Brain pericyte (primary cell): ENCODE data around the gene ADCK2.
"Not testable (repeated sequence)": the region's sequence is repeated elsewhere in the genome, so short reads cannot be mapped to it uniquely, and the experiment has no call there.

Experiments
- DNase-seq: peaks from one replicate; pipeline ENCODE4 v3.0.0-alpha.2; 2012; ENCODE audit warnings: low read depth, low spot score

Gene ADCK2

DNA sequence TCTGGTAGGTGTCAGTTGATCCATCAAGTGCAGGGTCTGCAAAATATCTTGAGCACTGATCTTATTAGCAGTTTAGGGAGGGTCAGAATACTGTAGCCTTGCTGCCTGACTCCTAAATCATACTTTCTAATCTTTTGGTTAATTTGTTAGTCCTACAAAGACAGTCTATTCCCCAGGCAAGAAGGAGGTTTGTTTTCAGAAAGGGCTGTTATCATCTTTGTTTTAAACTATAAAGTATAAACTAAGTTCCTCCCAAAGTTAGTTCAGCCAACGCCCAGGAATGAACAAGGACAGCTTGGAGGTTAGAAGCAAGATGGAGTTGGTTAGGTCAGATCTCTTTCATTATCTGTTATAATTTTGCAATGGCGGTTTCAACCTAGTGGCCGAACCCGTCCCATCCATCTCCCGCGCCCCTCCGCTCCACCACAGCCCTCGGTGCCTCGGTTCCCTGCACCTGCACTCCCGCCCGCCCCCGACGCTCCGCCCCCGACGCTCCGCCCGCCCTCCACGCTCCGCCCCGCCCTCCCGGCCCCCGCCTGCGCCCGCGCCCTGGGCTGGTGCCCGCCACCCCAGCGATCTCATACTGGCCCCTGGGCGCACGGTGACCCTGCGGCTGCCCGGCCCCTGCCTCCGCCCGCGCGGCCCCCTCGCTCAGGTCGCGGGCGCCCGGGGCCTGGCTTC, at the start of gene ADCK2:
Gene ADCK2, plus strand, starts transcription at position 564 of the 681 bp plus-strand sequence. CDS start 386 bp downstream, outside the sequence.
- DNase-seq, result no peak

DNA sequence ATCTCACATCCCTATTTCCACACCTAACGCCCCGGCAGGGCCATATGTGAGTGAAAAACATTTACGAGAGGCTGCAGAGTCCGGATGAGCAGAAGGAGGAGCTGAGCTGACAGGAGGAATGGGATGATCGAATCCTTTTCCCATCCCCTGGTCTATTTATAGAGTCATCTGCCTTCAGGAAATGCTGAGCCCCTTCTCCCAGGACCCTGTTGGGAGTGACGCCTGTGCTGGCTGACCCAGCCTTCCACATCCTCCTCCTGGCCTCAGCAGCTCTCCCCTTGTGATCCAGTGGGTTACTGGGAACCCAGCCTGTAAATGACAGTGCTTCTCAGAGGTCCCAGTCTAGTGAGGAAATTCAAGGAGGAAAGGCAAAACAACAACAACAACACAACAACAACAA, 48.8 kb upstream of the ADCK2 start:
- peak; percentile 84 for DNase-seq

- DNase-seq, result peak; percentile 57
Observed at GRCh38 chr7:140624392-140625191, 48.2 kb upstream of the ADCK2 start.

- not testable (repeated sequence) for DNase-seq
Observed at GRCh38 chr7:140625192-140625558, 47.6 kb upstream of the ADCK2 start.

DNA sequence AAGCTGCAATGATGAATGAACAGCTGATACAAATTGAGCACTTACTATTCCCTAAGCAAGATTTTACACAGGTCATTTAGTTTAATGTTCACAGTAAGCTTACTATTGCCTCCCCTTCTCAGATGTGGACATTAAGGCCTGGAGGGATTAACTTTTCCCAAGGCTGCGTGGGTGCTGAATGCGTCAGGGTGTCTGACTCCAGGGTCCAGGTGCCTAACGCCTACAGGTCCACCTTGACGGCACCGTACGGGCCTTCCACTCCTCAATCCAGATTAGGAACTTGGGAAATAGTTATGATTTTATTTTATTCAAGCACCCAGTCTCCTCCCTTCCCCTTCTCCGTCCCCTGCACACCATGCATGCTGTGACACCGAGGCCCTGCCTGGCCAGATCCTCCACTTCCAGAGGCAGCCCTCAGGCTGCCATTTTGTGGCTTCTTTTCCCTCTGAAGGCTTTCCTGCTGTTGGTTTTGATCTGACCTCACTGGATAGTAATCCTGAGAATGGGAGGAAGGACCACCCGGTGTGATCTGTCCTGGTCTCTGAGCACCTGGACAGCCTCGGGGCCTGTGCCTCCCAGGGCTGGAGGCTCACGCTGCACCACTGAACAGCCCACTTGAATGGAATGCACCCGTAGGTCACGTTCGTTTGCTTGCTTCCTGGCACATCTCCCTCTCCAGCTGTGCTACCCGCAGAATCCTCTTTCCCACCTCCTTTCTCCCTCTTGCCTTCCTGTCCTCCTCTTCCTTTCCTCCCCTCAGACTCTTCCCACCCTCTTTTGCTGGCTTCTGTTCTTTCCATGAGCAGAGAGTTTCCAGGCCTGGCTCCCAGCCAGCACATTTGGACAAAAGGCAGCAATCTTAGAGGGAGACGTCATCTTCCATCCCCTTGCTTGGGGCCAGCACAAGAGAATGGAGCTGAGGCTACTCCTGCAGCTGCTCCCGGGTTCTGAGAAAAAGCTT, 46.6 kb upstream of the ADCK2 start:
- peak; percentile 93 for DNase-seq

DNA sequence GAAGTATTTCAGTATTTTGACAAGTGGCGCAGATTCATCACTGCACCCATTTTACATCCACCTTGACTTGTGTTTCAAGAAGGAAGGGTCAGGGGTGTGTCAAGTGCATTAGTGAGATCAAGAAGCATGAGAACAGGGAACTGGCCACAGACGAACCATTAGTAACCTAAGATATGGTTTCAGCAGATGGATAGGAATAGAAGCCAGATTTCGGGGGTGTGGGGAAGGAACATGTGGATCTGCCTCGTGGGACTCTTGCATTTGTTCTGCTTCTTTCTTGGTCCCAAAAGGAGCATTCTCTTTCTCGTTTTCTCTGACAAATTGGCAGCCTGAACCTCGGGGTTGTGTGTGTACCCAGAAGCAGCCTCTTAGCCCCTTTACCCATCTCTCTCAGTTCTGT, 41.7 kb upstream of the ADCK2 start:
- no peak for DNase-seq

DNA sequence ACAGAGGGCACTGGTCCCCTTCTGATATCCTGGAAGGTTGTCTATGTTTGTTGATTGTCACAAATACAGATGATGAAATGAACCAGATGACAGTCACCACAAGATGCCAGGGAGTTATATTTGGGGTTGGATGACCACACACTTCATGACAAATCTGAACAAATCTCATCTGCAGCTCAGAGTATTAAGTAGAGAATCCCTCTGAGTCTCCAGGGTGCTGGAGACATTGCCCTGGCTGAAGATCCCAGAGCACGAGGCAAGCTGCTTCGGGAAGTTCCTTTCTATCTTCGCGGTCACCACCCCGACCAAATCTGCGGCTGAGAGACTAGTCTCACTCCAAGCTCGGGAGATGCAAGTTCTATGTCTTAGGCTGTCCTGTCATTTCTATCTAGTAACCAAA, 41.1 kb upstream of the ADCK2 start:
- no peak for DNase-seq

DNA sequence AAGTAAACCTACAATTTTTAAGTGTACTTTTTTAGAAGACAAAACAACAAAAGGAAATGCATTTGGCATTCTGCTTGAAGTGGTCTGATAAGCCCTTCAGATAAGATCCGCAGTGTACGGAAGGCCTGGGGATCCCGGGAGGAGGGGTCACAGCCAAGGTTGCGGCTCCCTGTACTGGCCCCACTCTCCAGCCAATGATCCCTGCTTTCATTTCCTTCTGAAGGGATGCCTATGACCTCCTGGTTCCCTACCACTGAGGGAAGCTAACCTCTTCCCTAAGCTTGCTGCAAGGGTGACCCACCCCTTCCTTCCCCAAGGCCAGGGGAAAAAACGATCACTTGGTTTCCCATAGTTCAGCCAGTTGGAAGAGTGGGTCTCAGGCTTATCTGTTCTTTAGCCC, 37.4 kb upstream of the ADCK2 start:
- no peak for DNase-seq

DNA sequence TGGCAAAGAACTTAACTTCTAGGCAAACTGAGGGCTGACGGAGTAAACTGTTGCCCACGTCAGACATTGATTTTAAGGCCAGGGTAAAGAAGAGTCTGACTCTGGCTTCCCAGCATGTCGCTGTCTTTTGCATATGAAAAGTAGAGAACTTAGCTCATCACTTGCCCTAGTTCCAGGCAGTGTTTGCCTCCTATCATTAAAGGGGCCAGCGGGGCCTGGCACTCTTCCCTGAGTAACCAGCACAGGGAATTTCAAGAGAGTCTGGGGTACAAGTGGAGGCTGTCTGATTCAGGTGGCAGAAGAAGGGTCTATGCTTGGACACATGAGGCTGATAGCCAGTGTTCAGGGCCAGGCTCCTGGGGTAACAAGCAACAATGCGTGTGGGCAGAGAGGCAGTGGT, 36.9 kb upstream of the ADCK2 start:
- no peak for DNase-seq

DNA sequence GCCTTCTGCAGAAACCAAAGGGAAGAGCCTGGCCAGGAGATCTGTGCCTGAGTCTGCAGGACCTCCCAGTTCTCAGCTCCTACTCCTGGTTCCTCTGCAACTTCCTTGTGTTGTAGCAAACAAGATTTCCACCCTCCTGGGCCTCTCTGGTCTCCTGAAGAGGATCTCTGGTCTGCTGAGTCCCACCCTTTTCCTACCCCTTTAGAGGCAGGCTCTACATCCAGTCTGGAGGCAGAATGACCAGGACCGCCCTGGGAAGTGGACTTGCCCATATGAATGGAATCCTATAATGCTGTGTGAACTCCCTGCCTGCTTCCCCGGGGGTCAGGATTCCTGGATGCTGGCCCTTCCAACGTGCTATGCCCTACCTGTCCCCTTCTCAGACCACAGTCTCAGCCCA, 35.3 kb upstream of the ADCK2 start:
- DNase-seq, result no peak

DNA sequence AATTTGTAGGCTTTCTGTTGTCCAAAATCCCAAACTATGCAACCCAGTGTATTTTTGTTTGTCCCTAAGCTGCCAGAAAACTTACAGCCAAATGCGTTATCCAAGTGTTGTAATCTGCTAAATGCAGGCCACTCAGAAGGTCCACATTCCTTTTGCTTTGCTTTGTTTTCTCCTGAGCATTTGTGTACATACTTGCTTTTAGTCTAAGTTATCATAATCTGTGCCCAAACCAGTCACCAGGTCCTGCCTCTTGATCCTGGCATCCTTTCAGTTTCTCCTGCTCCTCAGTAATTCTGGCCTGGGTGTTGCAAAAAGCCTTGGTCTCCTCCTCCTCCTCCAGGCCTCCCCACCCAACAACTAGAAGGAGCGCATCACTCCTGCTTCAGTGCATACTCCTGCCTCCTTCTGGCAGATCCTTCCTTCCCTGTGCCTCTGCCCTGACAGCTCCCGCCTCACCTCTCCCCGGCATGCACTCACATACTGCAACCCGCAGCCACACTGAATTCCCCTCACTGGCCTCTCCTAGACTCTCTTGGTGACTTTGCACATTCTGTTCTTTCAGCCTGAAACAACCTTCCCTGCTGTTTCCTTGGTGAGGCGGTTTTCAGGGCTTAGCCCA, 34.5 kb upstream of the ADCK2 start:
- DNase-seq, result no peak

DNA sequence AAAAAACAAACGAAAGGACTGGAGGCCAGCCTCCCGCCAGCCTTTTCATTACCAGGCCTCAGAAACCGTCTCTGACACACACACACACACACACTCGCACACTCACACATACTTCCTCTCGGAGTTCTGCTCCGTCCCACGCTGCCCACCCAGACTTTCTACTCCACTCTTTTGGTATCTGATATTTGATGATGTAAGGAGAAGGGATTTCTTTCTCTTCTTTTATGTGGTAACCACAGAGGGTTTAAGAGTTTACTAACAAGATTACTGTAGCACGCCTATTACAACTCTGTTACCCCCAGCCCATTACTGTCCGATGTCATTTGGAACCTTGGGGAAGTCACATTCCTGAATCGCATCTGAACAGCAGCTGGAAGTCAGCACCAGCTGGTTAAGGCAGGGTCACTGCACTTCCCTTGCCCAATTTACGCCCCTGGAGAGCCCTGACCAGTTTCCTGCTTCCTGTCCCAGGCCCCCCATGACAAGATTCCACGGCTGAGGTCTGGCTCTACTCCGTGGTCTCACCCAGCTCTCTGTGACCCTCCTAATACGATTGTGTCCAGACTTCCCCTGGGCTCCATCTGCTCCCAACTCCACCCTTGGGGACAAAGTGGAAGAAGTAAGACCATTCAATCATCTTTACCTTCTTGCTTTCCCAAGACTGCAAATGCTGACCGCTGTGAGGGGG, 33.2 kb upstream of the ADCK2 start:
- DNase-seq, result no peak

- DNase-seq, result no peak
Observed at GRCh38 chr7:140640060-140640637, 32.6 kb upstream of the ADCK2 start.

- DNase-seq, result no peak
Observed at GRCh38 chr7:140640727-140641523, 31.8 kb upstream of the ADCK2 start, which contains the start of gene DENND2A. TSS of gene DENND2A (minus strand) at chr7:140640813. CDS start at chr7:140602397, 38,416 bp downstream.

DNA sequence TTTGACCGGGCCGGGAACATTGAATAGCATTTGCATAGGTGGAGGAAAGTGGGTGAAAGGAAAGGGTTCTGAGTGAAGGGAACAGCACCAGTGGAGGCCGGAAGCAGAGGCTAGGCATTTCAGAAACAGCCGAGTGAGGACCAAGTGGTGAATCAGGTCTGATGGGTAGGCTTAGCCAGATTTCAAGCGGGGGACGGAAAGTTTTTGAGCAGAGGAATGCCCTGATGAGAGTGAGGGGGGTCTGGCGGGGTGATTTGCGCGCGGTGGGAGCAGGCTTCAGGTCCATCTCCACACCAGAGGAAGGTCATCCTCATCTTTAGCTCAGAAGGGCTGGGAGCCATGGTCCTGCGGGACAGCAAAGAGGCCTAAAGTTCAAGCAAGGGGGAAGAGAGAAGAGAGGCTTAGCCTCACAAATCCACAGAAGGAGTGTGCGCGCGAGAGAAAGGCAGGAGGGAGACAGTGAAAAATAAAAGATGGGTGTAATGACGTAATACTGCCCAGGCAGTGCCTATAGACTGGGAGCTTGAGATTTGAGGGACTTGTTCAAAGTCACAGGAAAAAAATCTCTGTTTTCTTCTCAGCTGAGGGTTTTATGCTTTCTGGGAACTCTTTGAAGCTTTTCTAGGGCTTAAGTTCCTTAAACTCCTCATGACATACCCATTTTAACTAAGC, 31.1 kb upstream of the ADCK2 start:
- DNase-seq, result no peak

DNA sequence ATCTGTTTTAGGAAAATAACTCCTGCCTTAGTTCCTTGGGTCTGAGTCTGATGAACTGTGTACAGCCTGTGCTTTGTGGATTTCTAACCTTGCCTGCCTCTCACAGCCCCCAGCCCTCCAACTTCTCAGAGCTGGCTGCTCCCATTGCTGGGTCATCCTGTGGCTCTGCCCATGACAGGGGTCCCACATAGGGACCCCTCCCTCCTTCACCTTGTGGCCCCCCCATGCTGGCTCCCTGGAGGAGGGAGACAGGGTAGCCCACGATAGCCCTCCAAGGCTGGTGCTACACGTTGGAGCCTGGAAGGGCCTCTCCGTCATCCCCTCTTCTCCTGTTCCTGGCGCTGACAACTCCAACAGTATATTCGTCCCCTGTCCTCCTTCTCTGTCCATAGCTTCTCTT, 29.3 kb upstream of the ADCK2 start:
- no peak for DNase-seq

- not testable (repeated sequence) for DNase-seq
Observed at GRCh38 chr7:140644761-140645160, 28.0 kb upstream of the ADCK2 start.

DNA sequence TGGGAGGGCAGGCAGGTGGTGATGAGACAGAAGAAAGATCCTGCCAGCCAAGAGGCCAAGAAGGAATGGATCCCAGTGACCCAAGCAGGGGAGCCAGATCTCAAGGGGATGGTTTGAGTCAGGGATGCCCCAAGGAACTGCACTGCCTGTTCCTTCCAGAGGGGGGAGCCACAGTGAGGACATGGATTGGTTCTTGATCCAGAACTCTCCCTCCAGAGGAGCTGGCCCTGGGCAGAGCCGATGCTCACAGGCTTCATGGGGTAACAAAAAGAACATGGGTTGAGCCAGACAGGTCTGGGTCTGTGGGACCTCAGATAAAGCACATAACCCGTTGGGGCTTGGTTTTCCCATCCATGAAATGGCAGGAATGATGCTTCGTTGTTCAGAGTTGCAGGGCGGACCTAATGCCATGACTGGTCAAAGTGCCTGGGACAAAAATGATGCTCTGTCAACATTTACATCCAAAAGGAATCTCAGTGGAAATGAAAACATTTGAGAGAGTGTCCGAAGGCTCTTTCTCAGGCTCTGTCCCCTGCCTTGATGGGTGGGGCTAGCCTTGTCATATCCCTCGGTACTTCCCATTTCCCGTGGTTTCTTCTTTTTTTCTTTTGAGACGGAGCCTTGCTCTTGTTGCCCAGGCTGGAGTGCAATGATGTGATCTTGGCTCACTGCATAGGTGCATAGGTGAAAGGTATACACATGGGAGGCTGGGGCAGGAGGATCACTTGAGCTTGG, 27.4 kb upstream of the ADCK2 start:
- DNase-seq, result no peak
